Activated CD8-positive, alpha-beta memory T cell treated with anti-CD3 and anti-CD28 coated beads, Interleukin-2, amount 50 U/mL, for 4 hours (primary cell): ENCODE measurements around the gene POU2AF3.
"Not testable (repeated sequence)": the region's sequence is repeated elsewhere in the genome, so short reads cannot be mapped to it uniquely, and the experiment has no call there.

ENCODE experiments used
- DNase-seq: peaks from one replicate; pipeline ENCODE4 v3.0.0-alpha.2; 2020

POU2AF3 gene

GRCh38 chr11:111301004-111301841 is 2.9 kb downstream of the POU2AF3 start:
- no peak for DNase-seq

- no peak for DNase-seq
Measured at GRCh38 chr11:111301842-111302118, 3.4 kb downstream of the POU2AF3 start.

GRCh38 chr11:111302298-111302697 is 4.0 kb downstream of the POU2AF3 start:
- DNase-seq, result no peak

GRCh38 chr11:111303461-111303860 is 5.1 kb downstream of the POU2AF3 start:
- DNase-seq, result no peak

- DNase-seq, result no peak
Measured at GRCh38 chr11:111305162-111305802, 6.9 kb downstream of the POU2AF3 start.

GRCh38 chr11:111305876-111306275 is 7.5 kb downstream of the POU2AF3 start:
- DNase-seq, result no peak

- no peak for DNase-seq
Measured at GRCh38 chr11:111306321-111306720, 8.0 kb downstream of the POU2AF3 start.

GRCh38 chr11:111307472-111308108 is 9.2 kb downstream of the POU2AF3 start:
- DNase-seq, result no peak

- DNase-seq, result no peak
Measured at GRCh38 chr11:111308140-111308539, 9.8 kb downstream of the POU2AF3 start.

- DNase-seq, result no peak
Measured at GRCh38 chr11:111309215-111309915, 11.0 kb downstream of the POU2AF3 start.

GRCh38 chr11:111310088-111310487 is 11.7 kb downstream of the POU2AF3 start:
- no peak for DNase-seq

GRCh38 chr11:111310723-111311122 is 12.4 kb downstream of the POU2AF3 start:
- no peak for DNase-seq

GRCh38 chr11:111312076-111312475 is 13.7 kb downstream of the POU2AF3 start:
- no peak for DNase-seq

- DNase-seq, result no peak
Measured at GRCh38 chr11:111319296-111319695, 20.9 kb downstream of the POU2AF3 start.

- not testable (repeated sequence) for DNase-seq
Measured at GRCh38 chr11:111320199-111320598, 21.9 kb downstream of the POU2AF3 start.

GRCh38 chr11:111320728-111321568 is 22.6 kb downstream of the POU2AF3 start:
- no peak for DNase-seq

- no peak for DNase-seq
Measured at GRCh38 chr11:111322534-111322933, 24.2 kb downstream of the POU2AF3 start.

- DNase-seq, result no peak
Measured at GRCh38 chr11:111324277-111324720, 26.0 kb downstream of the POU2AF3 start.

- DNase-seq, result no peak
Measured at GRCh38 chr11:111325259-111325658, 26.9 kb downstream of the POU2AF3 start.

- DNase-seq, result no peak
Measured at GRCh38 chr11:111326824-111327223, 28.5 kb downstream of the POU2AF3 start.

GRCh38 chr11:111327908-111328624 is 29.7 kb downstream of the POU2AF3 start:
- no peak for DNase-seq
